NCI-H2196 (cell line): ENCODE results near the gene NVL.
"Not testable (repeated sequence)": the region's sequence is repeated elsewhere in the genome, so short reads cannot be mapped to it uniquely, and the experiment has no call there.

Experiments used
- DNase-seq: peaks from one replicate; lab custom pipeline; 2025; ENCODE audit not compliant: unreplicated experiment; lab: John Stamatoyannopoulos, UW

Gene NVL

DNA sequence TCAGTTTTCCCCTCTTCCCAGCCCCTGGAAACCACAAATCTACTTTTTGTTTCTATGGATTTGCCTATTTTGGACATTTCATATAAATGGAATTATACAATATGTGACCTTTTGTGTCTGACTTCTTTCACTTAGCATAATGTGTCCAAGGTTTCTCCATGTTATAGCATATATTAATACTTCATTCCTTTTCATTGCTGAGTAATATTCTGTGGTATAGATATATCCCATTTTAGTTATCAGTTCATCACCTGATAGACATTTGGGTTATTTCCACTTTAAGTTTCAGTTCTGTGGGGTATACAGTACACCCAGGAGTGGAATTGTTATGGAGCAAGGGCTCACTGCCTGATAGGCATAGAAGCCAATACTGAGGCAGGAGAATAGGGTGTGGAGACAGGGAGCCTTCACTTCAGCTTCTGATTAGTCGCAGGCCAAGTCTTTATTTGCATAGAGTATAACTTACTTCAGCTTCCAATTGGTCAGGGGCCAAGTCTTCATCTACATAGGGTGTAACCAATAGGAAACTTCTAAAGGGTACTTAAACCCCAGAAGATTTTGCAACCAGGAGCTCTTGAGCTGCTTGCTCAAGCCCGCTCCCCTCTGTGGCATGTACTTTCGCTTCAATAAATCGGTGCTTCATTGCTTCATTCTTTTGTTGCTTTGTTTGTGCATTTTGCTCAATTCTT lies 8.3 kb upstream of the NVL start:
- DNase-seq: no peak

DNA sequence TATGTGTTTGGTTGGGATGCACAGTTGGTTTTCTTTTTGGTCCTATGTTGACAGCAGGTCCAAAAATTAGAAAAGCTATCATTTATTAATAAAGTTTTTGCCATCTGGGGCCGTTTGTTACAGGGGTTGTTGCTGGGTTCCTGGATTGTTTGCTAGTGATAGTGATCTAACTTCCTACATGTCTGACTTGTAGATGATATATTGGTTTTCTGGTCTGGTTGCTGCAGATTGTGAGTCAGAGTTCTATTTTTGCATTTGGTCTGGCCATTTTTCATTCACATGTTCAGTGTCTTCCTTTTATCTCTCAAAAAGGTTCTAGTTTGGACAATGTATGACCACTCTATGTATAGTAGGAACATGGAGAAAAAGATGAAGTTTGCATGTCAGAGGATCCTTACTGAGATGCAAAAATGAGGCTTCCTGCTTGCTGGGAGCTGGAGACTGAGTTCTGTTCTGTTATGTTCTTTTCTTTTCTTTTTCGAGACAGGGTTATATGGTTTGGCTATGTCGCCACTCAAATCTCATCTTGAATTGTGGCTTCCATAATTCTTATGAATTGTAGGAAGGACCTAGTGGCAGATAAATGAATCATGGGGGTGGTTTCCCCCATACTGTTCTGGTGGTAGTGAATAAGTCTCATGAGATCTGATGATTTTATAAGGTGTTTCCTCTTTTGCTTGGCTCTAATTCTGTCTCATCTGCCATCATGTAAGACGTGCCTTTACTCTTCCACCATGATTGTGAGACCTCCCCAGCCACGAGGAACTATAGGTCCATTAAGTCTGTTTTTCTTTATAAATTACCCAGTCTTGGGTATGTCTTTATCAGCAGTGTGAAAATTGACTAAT lies 4.2 kb upstream of the NVL start:
- no peak for DNase-seq

DNA sequence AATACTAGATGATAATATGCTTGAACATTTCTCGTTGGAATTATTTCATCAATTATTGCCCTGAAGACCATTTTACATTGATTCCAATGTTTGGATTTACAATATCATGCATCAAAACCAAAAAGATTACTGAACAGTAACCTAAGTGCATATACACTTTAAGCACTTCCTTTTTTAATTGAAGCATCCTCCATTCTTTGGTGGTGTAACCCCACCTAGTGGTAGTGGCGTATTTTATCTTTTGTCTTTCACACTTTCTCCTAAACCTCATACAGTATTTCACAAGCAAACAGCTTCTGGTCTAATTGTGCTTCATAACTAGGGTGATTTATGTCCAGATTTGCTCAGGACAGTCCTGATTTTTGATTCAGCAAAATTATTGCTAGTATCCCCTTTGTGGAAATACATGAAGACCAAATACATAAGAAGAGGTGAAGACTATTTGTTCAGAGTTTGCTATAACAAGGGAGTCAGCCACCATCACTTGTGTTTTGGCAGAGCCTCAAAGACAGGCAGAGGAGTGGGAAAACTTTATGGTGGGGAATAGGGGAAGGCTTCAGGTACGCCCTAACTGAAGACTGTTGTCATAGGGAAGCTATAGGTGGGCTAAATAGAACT lies 3.4 kb upstream of the NVL start:
- peak; percentile 70 for DNase-seq

DNA sequence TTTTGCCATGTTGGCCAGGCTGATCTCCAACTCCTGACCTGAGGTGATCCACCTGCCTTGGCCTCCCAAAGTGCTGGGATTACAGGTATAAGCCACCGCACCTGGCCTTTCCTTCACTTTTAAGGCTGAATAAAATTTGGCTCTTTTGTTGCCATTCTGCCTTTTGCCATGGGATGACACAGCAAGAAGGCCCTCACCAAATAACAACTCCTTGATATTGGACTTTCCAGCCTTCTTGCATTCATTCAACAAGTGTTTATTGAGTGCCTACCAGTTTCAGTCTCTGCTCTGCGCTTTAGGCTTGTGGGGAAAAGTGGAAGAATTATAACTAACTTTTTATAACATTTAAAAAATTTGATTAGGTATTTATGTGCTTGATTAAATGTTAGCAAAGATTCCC lies 1.9 kb upstream of the NVL start:
- no peak for DNase-seq

DNA sequence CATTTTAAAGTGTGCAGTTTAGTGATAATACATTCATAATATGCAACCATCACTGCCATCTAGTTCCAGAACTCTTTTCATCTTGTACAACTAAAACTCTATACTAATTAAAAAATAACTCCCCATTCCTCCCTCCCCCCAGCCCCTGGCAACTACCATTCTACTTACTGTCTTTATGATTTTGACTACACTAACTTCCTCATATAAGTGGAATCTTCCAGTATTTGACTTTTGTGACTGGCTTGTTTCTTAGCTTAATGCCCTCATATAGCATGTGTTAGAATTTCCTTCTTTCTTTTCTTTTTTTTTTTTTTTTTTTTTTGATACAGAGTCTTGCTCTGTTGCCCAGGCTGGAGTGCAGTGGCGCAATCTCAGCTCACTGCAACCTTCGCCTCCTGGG lies 1.4 kb upstream of the NVL start:
- DNase-seq: no peak

DNA sequence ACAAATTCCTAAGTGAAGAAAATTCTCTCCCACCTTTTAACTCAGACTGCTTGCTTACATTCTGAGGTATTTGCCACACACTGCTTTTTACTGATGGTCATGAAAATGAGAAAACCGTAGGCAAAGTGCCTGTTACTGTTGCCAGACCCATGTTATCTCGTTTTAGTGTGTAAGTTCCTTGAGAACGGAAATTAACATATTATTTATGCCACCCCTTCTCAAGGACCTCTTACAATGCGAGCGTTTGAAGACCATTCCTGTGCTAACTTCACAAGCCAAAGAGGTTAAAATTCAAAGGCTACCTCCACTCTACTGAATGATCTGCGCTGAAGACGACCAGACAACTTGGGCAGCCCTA lies 509 bp downstream of the NVL start:
- no peak for DNase-seq

DNA sequence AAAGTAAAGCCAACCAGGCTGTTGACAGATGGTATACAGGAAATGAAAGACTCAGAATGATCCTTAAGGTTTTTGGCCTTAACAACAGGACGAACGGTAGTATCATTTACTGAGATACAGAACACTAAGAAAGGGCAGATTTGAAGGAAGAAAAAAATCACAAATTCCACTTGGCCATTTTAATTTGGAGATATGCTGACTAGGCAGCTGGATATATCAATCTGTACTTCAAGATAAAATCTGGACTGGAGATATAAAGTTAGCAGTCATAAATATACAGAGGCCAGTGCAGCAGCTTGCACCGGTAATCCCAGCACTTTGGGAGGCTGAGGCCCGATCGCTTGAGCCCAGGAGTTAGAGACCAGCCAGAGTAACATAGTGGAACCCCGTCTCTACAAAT lies 1.3 kb downstream of the NVL start:
- DNase-seq: no peak

DNA sequence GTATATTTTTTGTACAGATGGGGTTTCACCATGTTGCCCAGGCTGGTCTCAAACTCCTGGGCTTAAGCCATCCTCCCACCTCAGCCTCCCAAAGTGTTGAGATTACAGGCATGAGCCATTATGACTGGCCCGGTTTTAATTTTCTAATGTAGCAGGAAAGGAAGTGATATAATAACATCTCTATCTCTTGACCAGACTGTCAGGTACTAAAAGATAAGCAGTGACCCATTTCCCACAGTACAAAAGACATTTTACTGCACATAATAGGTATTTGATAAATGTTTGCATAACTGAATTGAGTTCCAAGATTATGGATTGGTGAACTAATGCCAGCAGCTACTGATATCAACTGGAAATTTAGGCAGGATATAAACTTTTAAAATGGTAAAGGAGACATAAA lies 4.0 kb downstream of the NVL start:
- DNase-seq: no peak

DNA sequence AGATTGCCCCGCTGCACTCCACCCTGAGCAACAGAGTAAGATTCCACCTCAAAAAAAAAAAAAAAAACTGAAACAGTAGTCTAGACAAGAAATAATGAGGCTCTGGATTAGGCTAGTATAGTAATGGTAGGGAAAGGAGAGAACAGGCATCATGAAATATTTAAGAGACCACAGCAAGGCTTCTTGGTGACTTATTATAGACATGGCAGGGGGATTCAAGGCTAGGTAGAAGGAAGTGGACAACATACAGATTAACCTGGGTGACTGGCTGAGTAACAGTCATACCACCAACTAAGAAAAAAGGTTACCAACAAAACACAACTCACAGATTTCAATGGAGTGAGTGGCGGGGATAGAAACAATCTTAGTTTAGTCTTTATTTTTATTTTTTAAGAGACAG lies 8.3 kb downstream of the NVL start:
- no peak for DNase-seq

DNA sequence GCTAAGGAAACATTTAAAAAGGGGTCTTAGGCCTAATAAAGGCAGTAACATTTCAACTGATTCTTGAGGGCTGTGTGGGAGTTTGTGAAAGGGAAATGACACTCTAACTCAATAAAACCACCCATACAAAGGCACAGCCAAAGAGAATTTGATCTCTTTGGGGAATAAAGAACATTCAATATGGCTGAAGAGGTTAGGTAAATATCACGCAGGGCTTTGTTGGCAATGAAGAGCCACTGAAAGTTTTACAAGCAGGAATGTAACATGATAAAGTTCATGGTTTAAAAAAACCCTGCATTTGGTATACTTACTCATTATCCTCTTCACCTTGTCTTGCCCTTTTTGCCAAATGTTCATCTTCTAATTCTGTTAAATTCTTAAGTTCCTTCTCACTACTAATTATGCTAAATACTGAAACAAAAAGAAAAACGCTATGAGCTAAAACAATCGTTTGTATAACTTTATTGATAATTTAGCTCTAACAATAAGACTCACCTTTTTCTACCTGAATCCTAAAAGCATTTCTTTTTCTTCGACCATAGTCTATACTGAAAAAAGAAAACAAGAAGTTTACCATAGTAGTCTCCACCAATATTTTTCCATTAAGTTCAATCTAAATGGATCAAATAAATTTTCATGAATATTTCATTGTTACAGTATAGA lies 12.5 kb downstream of the NVL start:
- peak; percentile 78 for DNase-seq

DNA sequence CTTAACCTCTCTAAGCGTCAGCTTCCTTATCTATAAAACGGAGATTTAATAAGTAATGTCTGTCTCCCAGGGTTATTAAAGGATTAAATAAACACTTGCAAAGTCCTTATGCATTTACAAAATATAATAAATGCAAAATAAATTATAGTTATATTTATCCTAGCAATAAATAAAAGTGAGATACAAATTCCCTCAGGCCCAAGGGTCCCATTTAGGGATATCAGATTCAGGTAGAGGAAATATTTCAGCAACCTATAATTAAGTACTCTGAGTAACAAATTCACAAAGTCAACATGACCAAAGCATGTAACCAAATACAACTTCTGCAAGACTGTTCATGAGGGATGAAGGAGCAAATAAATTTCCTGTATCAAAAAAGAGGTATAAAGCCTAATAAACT lies 17.9 kb downstream of the NVL start:
- DNase-seq: no peak

DNA sequence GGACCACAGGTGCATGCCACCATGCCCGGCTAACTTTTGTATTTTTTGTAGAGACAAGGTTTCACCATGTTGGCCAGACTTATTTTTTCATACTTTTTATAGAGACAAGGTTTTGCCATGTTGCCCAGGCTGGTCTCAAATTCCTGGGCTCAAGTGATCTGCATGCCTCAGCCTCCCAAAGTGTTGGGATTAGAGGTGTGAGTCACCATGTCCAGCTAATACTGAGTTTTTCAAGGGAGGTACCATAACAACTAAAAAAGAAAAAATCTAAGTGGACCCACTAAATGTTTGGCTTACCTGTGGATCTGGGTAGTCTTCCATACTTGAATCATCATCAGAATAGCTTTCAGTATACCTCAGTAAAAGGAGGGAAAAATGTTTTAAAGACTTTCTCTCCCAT lies 18.5 kb downstream of the NVL start:
- not testable (repeated sequence) for DNase-seq

DNA sequence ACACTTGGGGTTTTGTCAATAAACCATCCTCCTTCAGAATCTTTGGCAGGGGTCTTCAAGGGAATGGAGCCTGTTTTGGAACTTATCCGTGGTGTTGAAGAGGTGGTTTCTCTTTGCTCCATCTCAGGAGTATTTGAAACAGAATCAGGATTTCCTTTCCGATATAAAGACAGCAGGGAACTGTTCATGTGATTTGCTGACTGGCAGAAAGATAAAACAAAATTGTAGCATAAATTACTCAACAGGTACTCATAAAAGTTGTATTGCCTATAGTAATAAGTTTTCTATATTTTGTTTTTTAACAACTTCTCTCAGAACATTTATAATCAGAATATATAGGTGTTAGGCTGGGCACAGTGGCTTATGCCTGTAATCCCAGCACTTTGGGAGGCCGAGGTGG lies 21.9 kb downstream of the NVL start:
- no peak for DNase-seq

DNA sequence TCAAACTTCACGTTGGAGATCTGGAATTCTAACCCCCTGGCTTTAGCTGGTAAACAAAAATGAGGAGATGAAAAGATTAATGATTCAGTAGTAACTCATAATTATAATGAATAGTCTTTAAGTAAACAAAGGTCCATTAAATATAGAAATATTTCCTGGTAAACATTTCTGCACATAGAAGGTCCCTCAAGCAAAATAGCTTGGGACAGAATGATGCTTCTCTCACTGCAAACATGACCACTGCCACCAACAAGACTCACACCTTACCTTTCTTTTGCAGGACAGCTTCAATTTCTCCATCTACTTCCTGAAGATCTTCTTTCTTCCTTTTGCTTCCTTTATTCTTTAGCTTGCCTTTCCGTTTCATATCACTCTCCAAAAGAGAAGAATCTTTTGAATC lies 25.2 kb downstream of the NVL start:
- no peak for DNase-seq

DNA sequence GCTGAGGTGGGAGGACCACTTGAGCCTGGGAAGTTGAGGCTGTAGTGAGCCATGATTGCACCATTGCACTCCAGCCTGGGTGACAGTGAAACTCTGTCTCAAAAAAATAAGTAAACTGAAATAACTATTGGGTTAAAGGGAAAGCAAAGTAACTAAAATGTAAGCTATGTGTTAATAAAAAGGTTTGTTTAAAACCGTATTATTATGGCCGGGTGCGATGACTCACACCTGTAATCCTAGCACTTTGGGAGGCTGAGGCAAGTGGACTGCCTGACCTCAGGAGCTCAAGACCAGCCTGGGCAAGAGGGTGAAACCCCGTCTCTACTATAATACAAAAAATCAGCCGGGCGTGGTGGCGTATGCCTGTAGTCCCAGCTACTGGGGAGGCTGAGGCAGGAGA lies 27.0 kb downstream of the NVL start:
- no peak for DNase-seq

DNA sequence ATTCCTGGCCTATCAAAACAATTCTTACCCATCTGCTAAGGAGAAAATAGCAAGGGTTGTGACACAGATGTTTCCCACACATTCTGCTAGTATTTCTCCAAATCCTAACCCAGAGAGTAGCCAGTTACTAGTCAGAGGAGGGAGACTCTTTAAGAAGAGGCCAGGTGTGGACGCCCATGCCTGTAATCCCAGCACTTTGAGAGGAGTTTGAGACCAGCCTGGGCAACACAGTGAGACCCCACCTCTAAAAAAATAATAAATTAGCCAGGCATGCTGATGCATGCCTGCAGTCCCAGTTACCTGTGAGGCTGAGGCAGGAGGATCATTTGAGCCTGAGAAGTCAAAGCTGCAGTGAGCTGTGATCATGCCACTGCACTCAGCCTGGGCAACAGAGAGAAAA lies 28.6 kb downstream of the NVL start:
- DNase-seq: no peak

DNA sequence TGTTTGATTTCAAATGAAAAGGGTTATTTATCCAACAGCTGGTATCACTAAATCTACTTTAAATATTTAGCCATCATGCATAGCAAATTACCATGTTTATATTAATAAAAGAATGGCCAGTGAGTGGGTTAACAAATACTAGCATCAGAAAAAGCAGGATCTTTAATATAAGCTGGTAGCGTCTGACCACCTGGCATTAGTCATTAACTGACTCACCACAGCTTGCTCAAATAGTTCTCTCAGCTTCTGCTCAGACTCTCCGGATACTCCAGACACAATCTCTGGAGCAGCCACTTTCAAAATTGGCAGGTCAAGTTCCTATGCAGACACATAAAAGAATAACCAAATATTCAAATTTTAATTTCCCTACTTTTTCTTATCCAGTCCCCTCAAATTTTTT lies 29.6 kb downstream of the NVL start:
- DNase-seq: peak; percentile 39

DNA sequence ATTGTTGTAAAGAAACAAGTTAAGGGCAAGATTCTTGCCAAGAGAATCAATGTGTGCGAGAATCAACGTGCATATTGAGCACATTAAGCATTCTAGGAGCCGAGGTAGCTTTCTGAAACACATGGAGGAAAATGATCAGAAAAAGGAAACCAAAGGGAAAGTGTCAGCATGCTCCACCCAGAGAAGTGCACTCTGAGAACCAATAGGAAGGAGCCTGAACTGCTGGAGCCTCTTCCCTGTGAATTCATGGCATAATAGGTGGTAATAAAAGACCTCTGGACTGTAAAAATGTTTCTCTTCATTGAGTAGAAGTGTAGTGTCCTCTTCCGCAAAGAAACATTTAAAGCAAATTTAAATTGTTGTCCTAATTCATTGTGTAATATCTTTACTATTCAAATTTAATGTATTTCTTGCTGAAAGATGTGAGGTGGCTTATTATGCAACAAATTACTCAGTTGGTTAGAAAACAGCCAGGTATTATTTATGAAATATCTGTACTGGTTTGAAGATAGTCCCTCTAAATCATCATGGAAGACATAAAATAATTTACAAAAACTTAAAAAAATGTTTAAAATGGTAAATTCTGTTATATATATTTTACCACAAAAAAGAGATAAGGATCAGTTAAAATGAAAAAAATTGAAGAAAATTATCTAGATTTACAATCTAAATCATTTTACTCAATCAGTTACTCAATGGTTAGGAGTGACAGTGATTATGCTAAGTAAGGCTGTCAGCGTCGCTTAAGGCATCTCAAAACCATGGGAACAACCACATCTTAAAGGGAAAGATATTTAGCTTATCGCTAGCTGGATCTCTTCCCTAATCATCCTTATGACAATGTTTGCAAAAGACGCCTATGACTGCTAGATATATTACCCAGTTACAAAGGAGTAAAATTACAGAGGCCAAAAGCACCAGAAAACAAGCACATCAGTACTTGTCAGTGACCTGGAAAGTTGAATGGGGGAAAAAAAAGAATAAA lies 31.3 kb downstream of the NVL start:
- DNase-seq: no peak

DNA sequence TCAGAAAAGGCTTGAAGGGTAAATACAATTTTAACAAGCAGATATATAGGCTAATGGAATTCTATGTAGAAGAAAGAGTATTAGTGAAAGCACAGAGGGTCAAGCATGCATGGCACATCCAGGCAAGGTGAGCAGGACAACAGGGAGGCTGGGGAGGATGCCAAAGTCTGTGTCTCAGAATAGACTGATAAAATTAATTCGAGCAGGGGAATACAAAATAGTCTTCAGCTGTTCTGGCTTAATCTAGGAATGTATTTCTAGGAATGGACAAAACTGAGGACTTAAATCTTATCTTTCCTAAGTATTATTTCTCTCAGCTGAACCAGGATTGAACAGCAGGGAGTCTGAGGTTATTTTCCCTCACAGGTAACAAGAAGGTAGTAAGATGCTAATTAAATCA lies 35.2 kb downstream of the NVL start:
- DNase-seq: no peak

DNA sequence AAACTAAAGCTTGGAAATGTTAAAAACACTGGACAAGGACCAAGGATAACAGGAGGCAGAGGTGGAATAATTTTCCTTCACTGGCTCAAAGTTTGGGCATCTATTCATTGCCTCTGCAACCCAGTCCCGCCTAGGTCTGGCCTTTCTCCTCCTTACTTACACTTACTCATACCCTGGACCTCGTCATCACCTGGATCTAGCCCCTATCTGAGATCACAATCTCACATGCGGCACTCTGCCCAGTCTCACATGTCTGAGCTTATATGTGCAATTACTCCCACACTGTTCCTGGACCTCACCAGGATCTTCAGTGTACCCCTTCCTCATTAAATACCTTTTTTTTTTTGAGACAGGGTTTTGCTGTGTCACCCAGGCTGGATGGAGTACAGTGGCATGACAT lies 37.6 kb downstream of the NVL start:
- no peak for DNase-seq

DNA sequence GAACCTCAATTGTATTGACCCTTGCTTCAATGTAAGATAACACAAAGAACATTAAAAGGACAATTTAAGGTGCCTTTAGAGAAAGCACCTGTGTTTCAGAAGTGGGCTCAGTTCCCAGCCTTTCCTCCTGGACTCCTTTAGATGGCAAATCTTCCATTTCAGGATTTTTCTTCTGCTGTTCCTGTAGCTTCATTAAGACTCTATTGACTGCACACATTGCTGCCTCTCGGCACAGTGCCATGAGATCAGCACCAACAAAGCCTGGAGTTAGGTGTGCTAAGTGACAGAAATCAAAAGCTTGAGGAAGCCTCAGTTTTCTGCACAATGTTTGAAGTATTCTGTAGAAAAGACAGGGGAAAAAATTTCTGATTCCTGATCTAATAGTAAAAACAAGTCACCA lies 40.6 kb downstream of the NVL start:
- DNase-seq: no peak
